Measurements from ENCODE around the gene GXYLT2.

- TF ChIP-seq CTCF (IDR thresholded peaks at IDR 0.05), result no peak
- TF ChIP-seq POLR2AphosphoS5 (IDR thresholded peaks at IDR 0.05), result no peak
These were observed 103.7 kb downstream of the GXYLT2 start for GRCh38 chr3:72991522-72991921.

All from transverse colon (tissue), 4 donors.